GM21526 (cell line): ENCODE data around the gene MT1E.
"Not testable (repeated sequence)": the region's sequence is repeated elsewhere in the genome, so short reads cannot be mapped to it uniquely, and the experiment has no call there.

Experiments
- ATAC-seq: cut with Tn5 transposase; IDR thresholded peaks from one replicate; pipeline ENCODE4 v1.9.1; 2021; ENCODE audit warnings: moderate library complexity; ENCODE audit not compliant: unreplicated experiment, low FRiP score

MT1E gene

GRCh38 chr16:56625140-56625942 is at the start of gene MT1E:
Gene MT1E (plus strand): TSS chr16:56625781. CDS start chr16:56625852, 71 bp downstream.
- no peak for ATAC-seq

GRCh38 chr16:56576585-56577299 is 48.8 kb upstream of the MT1E start:
- ATAC-seq, result peak; percentile 83

- ATAC-seq, result no peak
These were observed 48.3 kb upstream of the MT1E start for GRCh38 chr16:56577300-56577625.

GRCh38 chr16:56580391-56581048 is 45.1 kb upstream of the MT1E start:
- ATAC-seq, result no peak

GRCh38 chr16:56582911-56583310 is 42.7 kb upstream of the MT1E start:
- not testable (repeated sequence) for ATAC-seq

- no peak for ATAC-seq
These were observed 42.0 kb upstream of the MT1E start for GRCh38 chr16:56583351-56584168.

- ATAC-seq, result no peak
These were observed 41.3 kb upstream of the MT1E start for GRCh38 chr16:56584276-56584675.

- ATAC-seq, result no peak
These were observed 36.8 kb upstream of the MT1E start for GRCh38 chr16:56588781-56589140.

- no peak for ATAC-seq
These were observed 36.2 kb upstream of the MT1E start, which contains the start of gene MT3 for GRCh38 chr16:56589141-56590039. Gene MT3 (plus strand): TSS chr16:56589528. CDS start chr16:56589591, 63 bp downstream.

- no peak for ATAC-seq
These were observed 34.1 kb upstream of the MT1E start for GRCh38 chr16:56591377-56592060.

- ATAC-seq, result no peak
These were observed 31.8 kb upstream of the MT1E start for GRCh38 chr16:56593573-56594291.

- ATAC-seq, result no peak
These were observed 31.3 kb upstream of the MT1E start for GRCh38 chr16:56594292-56594619.

GRCh38 chr16:56600398-56600999 is 25.1 kb upstream of the MT1E start:
- no peak for ATAC-seq

- ATAC-seq, result no peak
These were observed 24.3 kb upstream of the MT1E start for GRCh38 chr16:56601325-56601724.

- no peak for ATAC-seq
These were observed 22.0 kb upstream of the MT1E start for GRCh38 chr16:56603589-56603988.

- no peak for ATAC-seq
These were observed 20.6 kb upstream of the MT1E start for GRCh38 chr16:56604966-56605365.

GRCh38 chr16:56605475-56605874 is 20.1 kb upstream of the MT1E start:
- ATAC-seq, result no peak

- no peak for ATAC-seq
These were observed 19.5 kb upstream of the MT1E start for GRCh38 chr16:56606071-56606475.
